ENCODE data around the gene KMT5C. TPM values are rescaled to one million over a fixed set of nuclear protein-coding genes. Genes with fewer than 3 reads are reported as not detected.

KMT5C gene
- polyA plus RNA-seq, 3 donors: 0.89 to 26.9 (median 1.5) TPM

- Histone ChIP-seq H3K27ac (ENCODE audit: low read depth in 1 of 2, low read length in 2 of 2) (no peak overlapping the region), H3K4me1 (ENCODE audit: control insufficient read depth in 1 of 2, insufficient read depth in 2 of 2, low read length in 2 of 2) (peaks cover 9 to 12% of the 10 kb centered on the region in 2 donors), H2AFZ (ENCODE audit: insufficient read depth, low read depth, low read length, poor library complexity, severe bottlenecking) (no peak overlapping the region), H3K27me3 (ENCODE audit: control insufficient read depth in 2 of 2, insufficient read depth in 2 of 2, low read length in 2 of 2) (no peaks in the 10 kb centered on the region), H3K4me2 (replicated peaks; ENCODE audit: extremely low read depth, low read length, poor library complexity, severe bottlenecking) (no peak overlapping the region), H3K9me3 (replicated peaks in 1 of 2; ENCODE audit: control insufficient read depth in 1 of 2, insufficient read depth in 1 of 2, low read length in 2 of 2) (no peaks in the 10 kb centered on the region), H3K4me3 (replicated peaks in 1 of 3; ENCODE audit: low read depth in 2 of 3, low read length in 3 of 3) (no peak overlapping the region), H3K79me2 (ENCODE audit: insufficient read depth, low read length) (peaks cover 11% of the 10 kb centered on the region), H3K36me3 (replicated peaks in 1 of 2; ENCODE audit: control insufficient read depth in 1 of 2, insufficient read depth in 2 of 2, low read length in 2 of 2) (peaks cover 55 to 77% of the 10 kb centered on the region in 2 donors), H3K9ac (ENCODE audit: insufficient read depth, low read length, poor library complexity, severe bottlenecking) (no peak overlapping the region), H4K20me1 (ENCODE audit: insufficient read depth, low read length) (peaks cover 67% of the 10 kb centered on the region)
- Mint-ChIP-seq H3K27me3 (ENCODE audit: low read depth in 3 of 3) (no peaks in the 10 kb centered on the region), H3K27ac (peak overlapping the region in 1 of 7 donors; percentile 50), H3K4me3 (no peak overlapping the region), H3K9me3 (peaks cover 0 to 2% (median 0%) of the 10 kb centered on the region in 7 donors), H3K4me1 (peaks cover 21% of the 10 kb centered on the region), H3K36me3 (peaks cover 66 to 92% of the 10 kb centered on the region in 2 donors)
- intact Hi-C loops (cut with micrococcal nuclease): no loop called here
- DNase-seq: no peak
- no peak for TF ChIP-seq CTCF (IDR thresholded peaks at IDR 0.05)
- 89% methylated on average over 8 of the region's 8 CpGs for WGBS (ENCODE audit: insufficient coverage)
Measured at GRCh38 chr19:55316646-55317045, 23.0 kb upstream of the KMT5C start.

- no peak overlapping the region for H3K9ac ChIP-seq (ENCODE audit: insufficient read depth, low read length, poor library complexity, severe bottlenecking)
- no peak for DNase-seq
- peaks cover 35 to 42% of the 10 kb centered on the region in 2 donors for H3K4me1 ChIP-seq (ENCODE audit: control insufficient read depth in 1 of 2, insufficient read depth in 2 of 2, low read length in 2 of 2)
- H3K4me2 ChIP-seq (replicated peaks; ENCODE audit: extremely low read depth, low read length, poor library complexity, severe bottlenecking): no peak overlapping the region
- intact Hi-C loops (cut with micrococcal nuclease): loop anchor here in 1 of 2 donors (5.0 kb wide), 1 partner anchor 63 kb away; the partner anchor contains the start of gene TMEM238
- H3K27me3 ChIP-seq (ENCODE audit: control insufficient read depth in 2 of 2, insufficient read depth in 2 of 2, low read length in 2 of 2): no peaks in the 10 kb centered on the region
- H2AFZ ChIP-seq (ENCODE audit: insufficient read depth, low read depth, low read length, poor library complexity, severe bottlenecking): no peak overlapping the region
- H3K9me3 ChIP-seq (replicated peaks in 1 of 2; ENCODE audit: control insufficient read depth in 1 of 2, insufficient read depth in 1 of 2, low read length in 2 of 2): no peaks in the 10 kb centered on the region
- peaks cover 53% of the 10 kb centered on the region for H4K20me1 ChIP-seq (ENCODE audit: insufficient read depth, low read length)
- no peak for TF ChIP-seq CTCF (IDR thresholded peaks at IDR 0.05)
- H3K4me3 ChIP-seq (replicated peaks in 1 of 3; ENCODE audit: low read depth in 2 of 3, low read length in 3 of 3): no peak overlapping the region
- H3K36me3 Mint-ChIP-seq: peaks cover 47 to 79% of the 10 kb centered on the region in 2 donors
- H3K4me3 Mint-ChIP-seq: no peak overlapping the region
- peaks cover 36% of the 10 kb centered on the region for H3K4me1 Mint-ChIP-seq
- peaks cover 37% of the 10 kb centered on the region for H3K79me2 ChIP-seq (ENCODE audit: insufficient read depth, low read length)
- no peak overlapping the region for H3K27ac ChIP-seq (ENCODE audit: low read depth in 1 of 2, low read length in 2 of 2)
- H3K9me3 Mint-ChIP-seq: peaks cover 0 to 2% (median 0%) of the 10 kb centered on the region in 7 donors
- peaks cover 36 to 53% of the 10 kb centered on the region in 2 donors for H3K36me3 ChIP-seq (replicated peaks in 1 of 2; ENCODE audit: control insufficient read depth in 1 of 2, insufficient read depth in 2 of 2, low read length in 2 of 2)
- 92% methylated on average over 19 of the region's 21 CpGs for WGBS (ENCODE audit: insufficient coverage)
- H3K27ac Mint-ChIP-seq: peak overlapping the region in 1 of 7 donors; percentile 66
- H3K27me3 Mint-ChIP-seq (ENCODE audit: low read depth in 3 of 3): peaks cover 0 to 1% (median 0%) of the 10 kb centered on the region in 3 donors
Measured at GRCh38 chr19:55319785-55320184, 19.9 kb upstream of the KMT5C start.
